NCI-H345 treated with DMSO at 0.1 percent for 48 hours (cell line): ENCODE results near the gene APBA1.
"Not testable (repeated sequence)": the region's sequence is repeated elsewhere in the genome, so short reads cannot be mapped to it uniquely, and the experiment has no call there.

Source experiments
- DNase-seq: peaks from one replicate; lab custom pipeline; 2025; ENCODE audit not compliant: unreplicated experiment; lab: John Stamatoyannopoulos, UW

The APBA1 gene

GRCh38 chr9:69446496-69446895, 225.7 kb downstream of the APBA1 start:
- no peak for DNase-seq

GRCh38 chr9:69445251-69445650, 226.9 kb downstream of the APBA1 start:
- DNase-seq = no peak

- DNase-seq = no peak
Observed at GRCh38 chr9:69444791-69445190, 227.4 kb downstream of the APBA1 start.

- no peak for DNase-seq
Observed at GRCh38 chr9:69444021-69444420, 228.2 kb downstream of the APBA1 start.

- DNase-seq = peak; percentile 75
Observed at GRCh38 chr9:69443178-69443577, 229.0 kb downstream of the APBA1 start.

- no peak for DNase-seq
Observed at GRCh38 chr9:69442486-69442885, 229.7 kb downstream of the APBA1 start.

GRCh38 chr9:69440254-69440955, 231.8 kb downstream of the APBA1 start:
- DNase-seq = not testable (repeated sequence)

- DNase-seq = not testable (repeated sequence)
Observed at GRCh38 chr9:69439654-69440053, 232.5 kb downstream of the APBA1 start.

GRCh38 chr9:69433968-69434367, 238.2 kb downstream of the APBA1 start:
- DNase-seq = no peak

- no peak for DNase-seq
Observed at GRCh38 chr9:69433392-69433791, 238.8 kb downstream of the APBA1 start.

GRCh38 chr9:69432623-69433022, 239.5 kb downstream of the APBA1 start:
- DNase-seq = no peak

- DNase-seq = no peak
Observed at GRCh38 chr9:69431777-69432176, 240.4 kb downstream of the APBA1 start.

- no peak for DNase-seq
Observed at GRCh38 chr9:69431203-69431602, 241.0 kb downstream of the APBA1 start.

GRCh38 chr9:69430206-69430605, 242.0 kb downstream of the APBA1 start:
- no peak for DNase-seq

- DNase-seq = no peak
Observed at GRCh38 chr9:69429281-69429680, 242.9 kb downstream of the APBA1 start.

- DNase-seq = no peak
Observed at GRCh38 chr9:69428017-69428785, 244.0 kb downstream of the APBA1 start.

GRCh38 chr9:69427286-69427685, 244.9 kb downstream of the APBA1 start:
- no peak for DNase-seq

GRCh38 chr9:69425136-69425801, 246.9 kb downstream of the APBA1 start:
- DNase-seq = no peak

- DNase-seq = peak; percentile 68
Observed at GRCh38 chr9:69421908-69422801, 250.0 kb downstream of the APBA1 start.

- no peak for DNase-seq
Observed at GRCh38 chr9:69420611-69421270, 251.4 kb downstream of the APBA1 start.
